GM18519 (cell line): ENCODE measurements around the gene KRTAP2-2.
"Not testable (repeated sequence)": the region's sequence is repeated elsewhere in the genome, so short reads cannot be mapped to it uniquely, and the experiment has no call there.

Experiments used
- ATAC-seq: cut with Tn5 transposase; IDR thresholded peaks from one replicate; pipeline ENCODE4 v1.9.1; 2021; ENCODE audit warnings: mild to moderate bottlenecking, moderate library complexity; ENCODE audit not compliant: unreplicated experiment, low FRiP score

The KRTAP2-2 gene

GRCh38 chr17:41055130-41055529 lies at the start of gene KRTAP2-2:
KRTAP2-2 (minus strand) TSS chr17:41055230; CDS start chr17:41055211, 19 bp downstream.
- not testable (repeated sequence) for ATAC-seq

- not testable (repeated sequence) for ATAC-seq
Measured at GRCh38 chr17:41104386-41105038, 49.5 kb upstream of the KRTAP2-2 start.

GRCh38 chr17:41103896-41104295 lies 48.9 kb upstream of the KRTAP2-2 start:
- ATAC-seq: no peak

GRCh38 chr17:41101586-41102259 lies 46.7 kb upstream of the KRTAP2-2 start, which contains the start of gene KRTAP4-16:
KRTAP4-16 (minus strand) TSS chr17:41102209; CDS start chr17:41102209, 0 bp downstream.
- ATAC-seq: no peak

GRCh38 chr17:41099682-41100480 lies 44.9 kb upstream of the KRTAP2-2 start:
- not testable (repeated sequence) for ATAC-seq

- ATAC-seq: no peak
Measured at GRCh38 chr17:41098481-41098880, 43.5 kb upstream of the KRTAP2-2 start.

GRCh38 chr17:41098042-41098441 lies 43.0 kb upstream of the KRTAP2-2 start, which contains the start of gene KRTAP4-8:
KRTAP4-8 (minus strand) TSS chr17:41098142; CDS start chr17:41098084, 58 bp downstream.
- no peak for ATAC-seq

GRCh38 chr17:41096055-41096454 lies 41.0 kb upstream of the KRTAP2-2 start:
- ATAC-seq: no peak

GRCh38 chr17:41088760-41089352 lies 33.8 kb upstream of the KRTAP2-2 start:
- not testable (repeated sequence) for ATAC-seq

- ATAC-seq: not testable (repeated sequence)
Measured at GRCh38 chr17:41084100-41084856, 29.2 kb upstream of the KRTAP2-2 start, which contains the start of gene KRTAP4-7. KRTAP4-7 (plus strand) TSS chr17:41084150; CDS start chr17:41084207, 57 bp downstream.

GRCh38 chr17:41083427-41083826 lies 28.4 kb upstream of the KRTAP2-2 start:
- not testable (repeated sequence) for ATAC-seq

GRCh38 chr17:41082626-41083025 lies 27.6 kb upstream of the KRTAP2-2 start:
- ATAC-seq: no peak

GRCh38 chr17:41076788-41077187 lies 21.8 kb upstream of the KRTAP2-2 start:
- ATAC-seq: no peak

- no peak for ATAC-seq
Measured at GRCh38 chr17:41073676-41074075, 18.6 kb upstream of the KRTAP2-2 start.

GRCh38 chr17:41071606-41072360 lies 16.8 kb upstream of the KRTAP2-2 start:
- ATAC-seq: no peak

GRCh38 chr17:41069031-41069430 lies 14.0 kb upstream of the KRTAP2-2 start:
- ATAC-seq: no peak

- ATAC-seq: no peak
Measured at GRCh38 chr17:41067281-41067680, 12.3 kb upstream of the KRTAP2-2 start.

GRCh38 chr17:41065829-41066624 lies 11.0 kb upstream of the KRTAP2-2 start, which contains the start of gene KRTAP2-4:
KRTAP2-4 (minus strand) TSS chr17:41065879; CDS start chr17:41065845, 34 bp downstream.
- no peak for ATAC-seq
